HTERT RPE-1 (cell line): Measurements from ENCODE around the gene TGFBR3.

Experiments
- in situ Hi-C: fragments of 300-500 bp; cut with MboI; formaldehyde crosslinking; loops from 4 replicates; pipeline ENCODE4 v1.14.3; 2020; ENCODE audit warnings: low sequenced_read_pairs

Gene TGFBR3

DNA sequence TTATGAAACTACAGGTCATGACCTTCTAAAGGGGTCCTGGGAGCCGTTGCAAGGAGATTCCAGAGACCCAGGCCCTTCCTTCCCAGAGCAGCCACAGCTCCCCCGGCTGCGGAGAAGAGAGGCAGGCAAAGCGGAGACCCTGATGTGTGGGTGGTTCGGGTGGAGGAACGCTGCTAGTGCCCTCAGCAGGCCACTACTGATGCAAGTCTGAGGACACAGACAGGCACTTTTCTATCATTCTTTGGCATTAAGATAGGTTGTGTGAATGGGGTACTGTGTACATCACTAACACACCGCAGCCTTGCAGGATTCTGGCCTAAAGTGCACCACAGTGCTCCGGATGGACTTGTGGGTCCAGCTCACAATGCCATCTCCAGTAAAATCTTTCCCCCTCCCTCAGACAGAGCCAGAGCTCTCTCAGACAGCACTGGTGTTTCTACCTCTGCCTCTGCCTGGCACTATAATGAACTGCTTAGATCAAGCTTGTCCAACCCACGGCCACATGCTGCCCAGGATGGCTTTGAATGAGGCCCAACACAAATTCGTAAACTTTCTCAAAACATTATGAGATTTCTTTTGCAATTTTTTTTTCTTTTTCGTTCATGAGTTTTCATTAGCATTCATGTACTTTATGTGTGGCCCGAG lies 121.4 kb downstream of the TGFBR3 start:
- in situ Hi-C loops, result no loop called here

DNA sequence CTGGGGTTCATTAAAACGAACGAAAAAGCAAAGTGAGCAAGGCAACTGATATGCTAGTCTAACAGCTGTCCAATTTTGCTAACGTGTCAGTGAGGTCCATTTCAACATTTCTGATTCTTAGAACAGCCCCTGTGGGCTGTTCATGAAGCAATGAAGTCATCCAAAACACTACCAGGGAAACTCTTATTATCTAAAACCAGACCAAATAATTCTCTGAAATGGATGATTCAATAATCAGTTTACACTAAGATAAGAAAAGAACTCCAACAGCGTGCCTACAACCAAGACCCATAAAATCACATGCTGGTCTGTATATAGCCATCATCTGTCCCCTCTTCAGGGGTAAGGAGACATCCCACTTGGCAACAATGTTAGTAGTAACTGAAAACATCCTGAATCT lies 122.7 kb downstream of the TGFBR3 start:
- in situ Hi-C loops, result no loop called here

DNA sequence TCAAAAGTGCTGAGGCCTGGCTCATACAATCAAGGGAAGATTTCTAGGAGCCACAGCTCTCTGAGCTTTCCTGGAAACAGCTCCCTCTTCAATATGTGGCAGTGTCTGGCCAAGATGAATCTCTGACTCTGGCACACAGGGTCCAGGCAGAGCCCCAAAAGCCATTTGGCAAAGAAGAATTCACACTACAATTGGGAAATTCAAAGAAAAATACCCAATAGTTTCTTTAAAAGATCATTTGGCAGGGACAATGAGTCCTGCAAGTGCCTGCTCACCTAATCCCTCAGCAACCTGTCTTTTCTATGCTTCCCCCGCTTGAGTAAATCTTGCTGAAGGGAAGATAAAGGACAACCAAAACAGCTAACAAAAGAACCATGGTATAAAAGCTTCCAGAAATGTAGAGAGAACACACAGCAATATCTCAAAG lies 124.6 kb downstream of the TGFBR3 start:
- in situ Hi-C loops, result no loop called here

DNA sequence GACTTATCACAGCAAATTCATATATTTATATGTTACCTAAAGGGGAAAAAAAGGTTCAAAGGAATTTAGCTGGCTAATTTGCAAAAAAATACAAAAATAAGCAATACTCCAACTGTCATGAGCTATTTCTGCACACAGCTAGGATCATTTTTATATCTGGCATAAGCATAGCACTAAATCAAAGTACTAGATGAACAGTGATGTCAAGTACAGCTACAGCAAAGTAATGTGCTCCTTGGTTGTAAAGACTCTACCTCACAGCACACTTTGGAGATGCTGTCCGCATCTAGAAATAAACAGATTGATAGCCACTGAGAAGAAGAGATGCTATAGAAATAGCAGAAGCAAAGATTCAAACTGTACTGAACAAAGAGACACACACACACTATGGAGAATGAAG lies 125.4 kb downstream of the TGFBR3 start:
- in situ Hi-C loops, result no loop called here

DNA sequence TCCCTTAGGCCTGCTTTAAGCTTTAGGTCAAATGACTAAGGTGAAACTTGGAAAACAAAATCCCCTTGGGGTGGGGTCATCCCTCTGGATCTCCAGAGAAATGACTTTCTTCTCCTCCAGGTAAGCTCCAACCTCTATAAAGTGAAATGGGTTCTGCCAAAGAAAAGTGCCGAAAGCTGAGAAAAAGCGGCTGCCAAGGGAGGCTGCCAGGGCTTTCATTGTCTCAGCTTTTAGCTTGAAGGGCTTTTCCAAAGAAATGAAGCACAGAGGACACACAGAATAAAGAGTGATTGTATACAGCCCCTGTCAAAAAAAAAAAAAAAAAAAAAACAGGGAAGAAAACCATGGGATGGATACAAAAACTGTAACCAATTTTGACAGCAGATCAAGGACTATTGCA lies 126.9 kb downstream of the TGFBR3 start:
- in situ Hi-C loops, result no loop called here

DNA sequence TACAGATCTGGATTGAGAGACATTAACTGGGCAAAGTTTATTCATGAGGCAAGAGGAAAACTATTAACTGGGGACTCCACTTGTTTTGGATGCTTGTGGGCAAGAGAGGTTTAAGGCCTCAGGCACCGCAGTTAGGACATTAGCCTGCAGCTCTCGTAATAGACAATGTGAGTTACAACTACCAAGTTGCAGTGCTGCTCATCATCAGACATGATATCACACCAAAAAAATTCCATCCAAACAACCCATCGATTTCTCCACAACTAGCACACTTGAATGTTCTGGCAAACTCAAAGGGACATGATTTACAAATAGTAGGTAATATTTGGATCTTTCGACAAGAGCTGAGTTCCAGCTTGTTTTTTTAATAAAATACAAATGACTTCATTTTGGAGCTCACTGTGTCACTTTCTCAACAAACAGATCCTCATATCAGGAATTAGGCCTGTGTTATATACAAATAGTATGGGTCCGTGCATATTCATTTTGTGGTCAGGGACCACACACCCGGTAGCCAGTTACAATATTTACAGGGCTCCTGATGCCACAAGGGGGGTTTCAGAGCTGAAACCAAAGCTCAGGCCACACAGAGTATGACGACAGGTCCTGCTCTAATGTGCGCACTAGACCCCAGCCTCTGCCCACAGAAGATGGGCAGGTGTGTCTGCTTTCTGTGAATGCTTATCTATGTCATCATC lies 128.0 kb downstream of the TGFBR3 start:
- in situ Hi-C loops, result no loop called here

DNA sequence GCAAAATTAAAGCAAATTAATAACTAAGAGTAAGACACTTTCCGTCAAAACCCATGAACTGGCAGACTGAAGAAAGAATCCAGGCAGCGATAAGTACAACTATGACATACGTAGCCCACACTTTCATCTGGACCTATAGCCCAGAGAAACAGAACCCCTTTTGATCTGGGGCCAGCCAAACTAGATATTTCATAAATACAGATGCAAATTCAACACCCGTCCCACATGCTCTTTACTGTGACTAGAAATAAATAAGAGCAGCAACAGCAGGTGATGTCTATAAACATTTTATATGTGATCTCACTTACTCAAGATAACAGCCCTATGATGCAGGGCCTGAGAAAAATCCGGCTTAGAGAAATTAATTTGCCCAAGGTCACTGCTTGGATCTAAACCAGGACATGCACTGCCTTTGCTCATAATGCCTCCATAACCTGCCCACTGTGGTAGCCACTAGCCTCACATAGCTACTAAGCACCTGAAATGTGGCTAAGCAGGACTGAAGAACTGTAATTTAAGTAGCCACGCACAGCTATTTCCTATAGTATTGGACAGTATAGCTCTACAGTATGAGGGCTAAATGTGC lies 130.2 kb downstream of the TGFBR3 start:
- in situ Hi-C loops, result no loop called here

DNA sequence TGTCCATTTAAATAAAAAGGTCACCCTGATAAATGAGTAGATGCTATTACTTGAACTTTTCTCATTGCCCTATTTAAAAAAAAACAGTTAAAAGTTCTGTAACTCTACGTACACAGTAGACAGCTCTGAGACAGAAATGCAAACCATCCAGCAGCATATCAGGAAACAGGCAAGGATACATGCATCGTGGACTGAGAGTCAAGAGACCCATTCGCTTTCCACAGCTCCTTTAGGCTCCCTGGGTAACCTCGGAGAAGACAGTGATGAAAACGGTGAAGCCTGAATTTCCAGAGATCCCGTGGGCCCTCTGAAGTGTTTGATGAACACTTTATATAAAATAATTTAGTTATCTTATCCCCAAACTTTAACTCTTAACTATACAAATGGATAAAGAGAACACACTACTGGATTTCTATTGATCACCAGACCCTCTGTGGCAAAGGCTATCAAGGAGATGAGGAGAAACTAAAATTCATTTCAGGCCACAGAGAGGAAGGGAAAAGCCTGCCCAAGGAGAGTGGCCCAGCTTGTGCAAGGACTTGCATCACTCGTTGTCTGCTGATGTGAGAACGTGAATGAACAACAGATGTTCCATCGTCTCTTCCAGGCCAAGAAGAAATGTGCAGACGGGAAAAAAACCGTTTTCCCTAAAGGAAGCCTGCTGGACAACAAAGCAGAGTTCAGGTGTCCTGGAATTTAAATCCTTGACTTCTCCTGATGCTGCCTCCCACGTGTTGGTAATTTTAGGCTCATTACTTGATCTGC lies 131.0 kb downstream of the TGFBR3 start:
- in situ Hi-C loops, result no loop called here

DNA sequence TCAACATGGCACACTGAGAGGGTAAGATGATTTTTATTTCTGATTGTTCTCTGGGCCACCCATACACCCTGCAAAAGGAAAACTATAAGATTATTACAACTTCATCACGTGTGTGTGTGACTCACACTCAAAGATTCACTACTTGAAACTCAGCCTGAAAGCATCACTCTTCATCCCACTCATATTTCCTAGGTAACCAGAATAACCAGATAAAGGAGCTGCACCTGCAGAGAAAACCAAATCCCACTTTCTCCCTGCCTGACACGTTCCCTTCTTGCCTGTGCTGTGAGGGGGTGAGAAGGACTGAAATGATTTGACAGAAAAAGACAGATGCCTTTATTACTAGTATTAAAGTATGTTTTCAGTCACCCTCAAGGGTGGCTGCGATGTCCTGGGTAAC lies 131.6 kb downstream of the TGFBR3 start:
- in situ Hi-C loops, result no loop called here

DNA sequence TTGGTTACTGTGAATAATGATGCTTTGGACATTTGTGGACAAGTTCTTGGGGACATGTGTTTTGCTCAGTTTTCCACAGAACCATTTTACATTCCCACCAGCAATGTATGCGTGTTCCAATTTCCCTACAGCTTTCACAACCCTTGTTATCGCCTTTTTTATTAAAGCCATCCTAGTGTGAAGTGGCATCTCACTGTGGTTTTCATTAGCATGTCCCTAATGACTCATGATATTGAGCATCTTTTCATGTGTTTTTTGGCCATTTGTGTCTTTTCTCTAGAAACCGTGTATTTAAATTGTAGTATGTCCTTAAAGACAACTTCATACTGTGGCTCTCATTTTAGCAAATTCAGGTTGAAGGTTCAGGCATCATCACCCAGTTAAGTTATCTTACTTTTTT lies 132.1 kb downstream of the TGFBR3 start:
- in situ Hi-C loops, result no loop called here

DNA sequence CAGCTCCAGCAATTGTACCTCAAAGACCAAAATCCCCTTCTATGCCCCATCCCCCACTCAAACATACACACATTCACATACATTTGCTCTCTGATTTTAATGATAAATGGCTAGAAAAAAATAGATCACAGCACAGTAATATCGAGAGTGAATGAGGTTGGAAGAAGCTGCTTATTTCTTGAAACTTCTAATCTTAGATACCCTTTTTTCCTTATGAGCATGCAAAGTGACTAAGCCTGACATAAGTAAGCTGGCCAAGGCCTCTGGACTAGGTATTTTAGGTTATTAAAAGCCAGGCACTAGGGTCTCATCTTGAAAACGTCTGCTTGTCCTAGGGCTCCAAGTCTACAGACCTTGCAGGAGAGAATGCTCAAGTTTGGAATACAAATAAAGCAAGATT lies 133.6 kb downstream of the TGFBR3 start:
- in situ Hi-C loops, result no loop called here

DNA sequence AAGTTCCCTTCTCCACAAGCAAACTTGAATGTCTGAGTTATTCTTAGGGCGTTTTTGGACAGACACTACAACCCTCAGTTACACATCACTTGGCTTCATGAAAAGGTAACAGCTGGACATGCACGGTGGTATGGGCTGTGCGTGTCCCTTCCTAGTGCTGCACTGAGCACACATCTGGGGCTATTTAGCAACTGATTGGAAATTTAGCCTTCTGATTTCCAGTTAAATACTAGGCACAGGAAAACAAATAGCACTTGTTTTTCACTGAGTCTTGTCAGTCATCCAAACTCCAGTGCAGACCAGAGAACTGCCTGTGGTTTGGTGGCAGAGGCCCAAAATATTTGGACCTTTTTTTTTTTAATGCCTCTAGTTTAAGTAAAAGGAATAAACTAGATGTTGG lies 134.7 kb downstream of the TGFBR3 start:
- in situ Hi-C loops, result no loop called here

DNA sequence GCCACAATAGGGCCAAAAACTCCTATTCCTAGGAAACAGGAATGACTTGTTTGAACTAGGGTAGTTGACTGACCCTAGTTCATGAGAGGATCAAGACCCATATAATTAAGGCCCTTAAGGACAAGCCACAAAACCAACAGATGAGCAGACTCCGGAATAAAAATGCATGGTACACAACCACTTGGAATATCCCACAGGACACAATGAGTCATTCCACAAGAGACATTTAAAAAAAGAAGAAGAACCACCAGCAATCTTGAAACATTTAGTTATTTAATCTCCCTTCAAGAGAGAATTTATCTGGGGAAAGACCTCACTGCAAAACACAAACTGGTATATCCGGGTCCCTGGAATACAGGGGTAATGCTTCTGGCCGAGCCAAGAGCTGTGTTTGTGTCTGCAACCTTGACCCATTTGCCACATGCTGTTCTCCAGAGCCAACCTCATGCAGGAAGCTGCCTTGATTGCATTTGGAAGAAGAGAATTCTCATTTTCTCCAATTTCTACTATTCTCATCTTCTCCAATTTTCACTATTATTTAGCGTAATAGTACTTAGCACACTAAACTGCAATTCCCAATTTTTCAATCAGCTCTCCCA lies 135.5 kb downstream of the TGFBR3 start:
- in situ Hi-C loops, result no loop called here

DNA sequence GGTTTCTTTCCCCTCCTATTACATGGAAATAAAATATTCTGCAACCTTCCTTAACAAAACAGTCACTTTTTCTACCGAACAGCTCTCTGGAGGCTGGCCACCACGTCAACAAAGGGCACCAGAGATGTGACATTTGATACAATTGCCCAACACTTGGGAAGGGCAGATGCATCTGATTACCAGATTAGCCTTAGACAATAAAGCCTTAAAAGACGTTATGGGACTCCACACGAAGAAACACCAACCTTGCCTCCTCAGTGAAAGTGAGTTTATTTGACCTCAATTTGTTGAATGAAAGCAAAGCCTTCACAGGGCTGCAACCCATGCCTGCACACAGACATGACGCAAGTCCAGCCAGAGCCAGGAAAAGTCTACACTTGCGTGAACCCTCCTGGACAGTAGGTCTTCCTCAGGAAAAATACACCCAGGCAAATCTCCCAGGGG lies 136.1 kb downstream of the TGFBR3 start:
- in situ Hi-C loops, result no loop called here

DNA sequence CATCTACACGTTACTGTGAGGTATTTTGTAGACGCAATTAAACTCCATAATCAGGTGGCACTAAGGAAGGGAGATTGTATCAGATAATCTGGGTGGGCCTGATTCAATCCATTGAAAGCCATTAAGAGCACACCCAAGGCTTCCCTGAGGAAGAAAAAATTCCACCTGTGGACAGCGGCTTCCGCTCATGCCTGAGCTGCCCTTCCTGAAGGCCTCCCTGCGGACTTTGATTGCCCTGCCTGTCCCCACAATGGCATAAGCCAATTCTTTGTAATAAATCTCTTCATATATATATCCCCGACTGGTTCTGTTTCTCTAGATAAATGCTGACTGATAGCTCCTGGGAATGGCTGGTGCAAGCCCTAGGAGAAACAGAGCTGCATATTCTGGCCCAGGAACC lies 138.3 kb downstream of the TGFBR3 start:
- in situ Hi-C loops, result no loop called here

DNA sequence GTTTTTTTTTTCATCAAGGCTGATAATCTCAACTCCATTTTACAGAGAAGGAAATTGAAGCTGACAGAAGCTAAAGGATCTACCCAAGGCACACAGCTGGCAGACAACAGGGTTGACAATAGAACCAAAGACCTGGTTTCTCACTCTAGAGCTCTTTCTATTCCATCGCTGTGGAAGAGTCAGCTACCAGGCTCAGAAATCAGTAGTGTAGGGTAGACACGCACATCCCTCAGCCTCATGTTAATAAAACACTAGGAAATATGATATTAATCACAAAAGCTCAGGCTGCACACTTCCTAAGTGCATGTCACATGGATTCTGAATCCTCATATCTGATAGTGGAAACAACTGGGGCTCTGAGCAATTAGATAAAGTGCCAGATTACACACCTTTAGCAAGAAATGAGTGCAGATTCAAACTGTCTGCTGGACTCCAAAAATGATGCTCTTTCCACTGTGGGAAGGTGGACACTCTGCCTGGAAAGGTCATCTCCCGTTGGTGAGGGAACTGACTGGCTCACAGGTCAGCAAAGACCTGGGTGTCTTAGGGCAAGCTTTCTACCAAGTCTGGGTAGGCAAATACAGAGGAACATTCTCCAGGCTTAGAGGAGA lies 139.1 kb downstream of the TGFBR3 start:
- in situ Hi-C loops, result no loop called here

DNA sequence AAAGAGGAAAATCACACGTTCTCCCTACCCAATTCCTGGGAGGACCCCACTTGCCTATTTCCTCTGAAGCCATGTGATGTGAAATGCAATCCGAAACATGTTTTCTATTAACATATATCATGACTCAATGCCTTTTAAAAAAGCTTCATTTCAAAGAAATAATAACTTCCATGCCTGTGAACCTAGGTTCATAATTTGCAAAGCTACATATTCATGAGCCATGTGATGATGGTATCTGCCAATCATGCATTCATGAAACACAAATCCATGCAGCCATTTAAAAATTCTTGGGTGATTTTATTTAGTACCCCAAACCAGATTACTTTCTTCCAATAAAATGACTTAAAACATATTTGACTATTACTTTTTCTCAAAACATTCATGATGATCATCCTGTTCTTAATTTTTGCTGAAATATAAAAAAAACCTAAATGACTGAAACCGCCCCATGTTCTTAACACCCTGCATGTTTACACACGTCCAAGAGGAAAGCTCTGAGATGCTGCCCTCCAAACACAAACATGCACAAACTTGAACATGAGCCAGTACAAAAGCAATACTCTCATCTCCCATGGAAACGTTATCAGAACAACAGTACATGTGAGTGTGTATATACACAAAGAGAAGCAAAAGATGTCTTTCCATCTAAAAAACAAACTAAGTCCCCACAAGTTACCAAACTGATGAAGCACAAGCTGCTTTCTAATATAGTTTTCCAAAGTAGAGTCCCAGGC lies 140.1 kb downstream of the TGFBR3 start:
- in situ Hi-C loops, result no loop called here

DNA sequence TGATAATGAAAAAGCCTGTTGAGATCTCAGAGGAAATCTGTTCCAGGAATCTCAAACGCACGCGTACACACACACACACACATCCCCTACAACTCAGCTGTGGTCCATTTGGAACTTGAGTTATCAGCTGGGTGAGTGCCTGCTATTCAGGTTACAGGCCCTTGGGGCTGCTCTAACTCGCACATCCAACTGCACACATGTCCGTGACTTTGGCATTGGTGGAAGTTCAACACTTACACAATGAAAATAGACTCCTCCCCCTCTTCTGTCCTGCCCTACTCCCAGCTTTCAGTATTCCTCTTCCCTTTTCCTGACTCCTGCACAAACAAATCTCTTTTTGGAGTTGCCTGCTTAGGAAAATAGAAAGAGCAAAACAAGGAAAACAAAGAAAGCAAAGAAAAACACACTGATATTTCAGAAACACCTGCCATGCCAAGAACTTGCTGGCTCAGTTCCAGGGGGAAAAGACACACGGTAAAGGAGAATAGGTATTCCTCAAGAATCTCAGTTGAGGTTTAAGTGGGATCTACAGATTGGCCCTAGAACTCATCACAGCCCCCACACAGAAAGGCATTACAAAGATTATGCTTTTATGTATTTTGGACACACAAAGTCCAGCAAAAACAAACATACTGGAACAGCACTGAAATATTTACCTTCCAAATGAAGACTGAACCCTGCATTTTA lies 140.9 kb downstream of the TGFBR3 start:
- in situ Hi-C loops, result no loop called here

DNA sequence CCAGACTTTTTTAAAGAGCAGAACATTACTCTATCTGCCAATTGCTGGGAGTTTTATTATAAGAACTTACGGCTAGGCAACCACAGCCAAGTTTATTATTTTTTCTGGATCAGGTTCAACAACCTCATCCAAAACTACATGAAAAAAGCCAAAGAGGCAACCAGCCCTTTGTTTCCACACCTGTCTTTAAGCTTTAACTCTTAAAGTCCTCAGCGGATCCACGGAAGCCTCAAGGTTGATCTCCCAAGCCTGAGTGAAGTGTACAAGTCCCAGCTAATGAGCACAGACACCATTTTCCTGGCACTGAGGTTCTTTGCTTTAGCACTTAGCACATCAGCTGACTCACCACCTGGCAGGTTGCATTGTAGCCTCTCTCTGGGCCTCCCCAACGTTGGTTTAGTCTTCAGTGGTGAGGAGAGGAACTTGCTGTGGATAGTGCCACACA lies 143.1 kb downstream of the TGFBR3 start:
- in situ Hi-C loops, result no loop called here

DNA sequence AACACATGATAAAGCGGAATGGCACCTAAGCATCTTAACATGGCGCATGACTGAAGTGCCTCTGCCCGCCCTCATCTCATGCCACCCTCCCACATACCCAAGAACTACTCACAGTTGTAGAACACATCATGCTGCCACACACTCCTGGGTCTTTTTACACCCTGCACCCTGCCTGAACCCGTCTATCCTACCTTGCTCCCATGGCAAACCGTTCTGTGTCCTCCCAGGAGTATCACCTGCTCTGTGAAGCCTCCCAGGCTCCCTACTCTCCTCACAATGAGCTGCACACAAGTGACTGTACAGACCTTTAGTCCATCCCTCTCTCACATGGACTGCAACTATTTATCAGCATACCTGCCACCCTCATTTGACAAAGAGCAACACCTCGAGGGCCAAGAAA lies 144.0 kb downstream of the TGFBR3 start:
- in situ Hi-C loops, result no loop called here
